RWPE1 (cell line): ENCODE results near the gene ATXN10.

ENCODE experiments used
- CTCF ChIA-PET: fragments of 350-600 bp; sonication (Branson Sonifier 250); formaldehyde crosslinking; extraction: SDS; loops from one replicate; lab custom pipeline; 2021; lab: Yijun Ruan, JAX
- POLR2A ChIA-PET: fragments of 400-600 bp; formaldehyde crosslinking; extraction: SDS; loops from one replicate; lab custom pipeline; 2020; ENCODE audit warnings: antibody characterized with exemption; ENCODE audit not compliant: low non-redundant PET; lab: Yijun Ruan, JAX
- DNase-seq: peaks from one replicate; pipeline ENCODE4 v3.0.0; 2012; ENCODE audit warnings: low spot score
- H3K27ac ChIP-seq: fragments of 450-650 bp; 2 replicates; pipeline ENCODE4 v1.5.1; 2017
- TF ChIP-seq, protein P1 (sequence below): fragments of 450-650 bp; conservative IDR thresholded peaks from 2 replicates; pipeline ENCODE4 v1.5.1; 2017; ENCODE audit warnings: low read depth, mild to moderate bottlenecking

Gene ATXN10

GRCh38 chr22:45670981-45671782, 452 bp upstream of the ATXN10 start:
- DNase-seq = no peak
- CTCF ChIA-PET = no interaction called here
- TF ChIP-seq, protein P1, sequence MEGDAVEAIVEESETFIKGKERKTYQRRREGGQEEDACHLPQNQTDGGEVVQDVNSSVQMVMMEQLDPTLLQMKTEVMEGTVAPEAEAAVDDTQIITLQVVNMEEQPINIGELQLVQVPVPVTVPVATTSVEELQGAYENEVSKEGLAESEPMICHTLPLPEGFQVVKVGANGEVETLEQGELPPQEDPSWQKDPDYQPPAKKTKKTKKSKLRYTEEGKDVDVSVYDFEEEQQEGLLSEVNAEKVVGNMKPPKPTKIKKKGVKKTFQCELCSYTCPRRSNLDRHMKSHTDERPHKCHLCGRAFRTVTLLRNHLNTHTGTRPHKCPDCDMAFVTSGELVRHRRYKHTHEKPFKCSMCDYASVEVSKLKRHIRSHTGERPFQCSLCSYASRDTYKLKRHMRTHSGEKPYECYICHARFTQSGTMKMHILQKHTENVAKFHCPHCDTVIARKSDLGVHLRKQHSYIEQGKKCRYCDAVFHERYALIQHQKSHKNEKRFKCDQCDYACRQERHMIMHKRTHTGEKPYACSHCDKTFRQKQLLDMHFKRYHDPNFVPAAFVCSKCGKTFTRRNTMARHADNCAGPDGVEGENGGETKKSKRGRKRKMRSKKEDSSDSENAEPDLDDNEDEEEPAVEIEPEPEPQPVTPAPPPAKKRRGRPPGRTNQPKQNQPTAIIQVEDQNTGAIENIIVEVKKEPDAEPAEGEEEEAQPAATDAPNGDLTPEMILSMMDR = no peak

GRCh38 chr22:45672564-45673481, 1.2 kb downstream of the ATXN10 start:
- peak overlapping the region; percentile 82 for H3K27ac ChIP-seq
- POLR2A ChIA-PET = no interaction called here
- CTCF ChIA-PET = interaction anchor here (0.6 kb wide), 1 partner anchor 28 kb away, joined by 3 read pairs; no protein-coding TSS in a partner anchor
- TF ChIP-seq, protein P1 = no peak
- DNase-seq = no peak

More at GRCh38 chr22:45670981-45671782, 452 bp upstream of the ATXN10 start:
- POLR2A ChIA-PET = interaction anchor here (0.6 kb wide), 1 partner anchor 14 kb away, joined by 3 read pairs; no protein-coding TSS in a partner anchor
- peak overlapping the region; percentile 82 for H3K27ac ChIP-seq

- H3K27ac ChIP-seq = no peak overlapping the region
- POLR2A ChIA-PET = no interaction called here
- CTCF ChIA-PET = interaction anchor here (0.6 kb wide), 1 partner anchor 29 kb away, joined by 3 read pairs; no protein-coding TSS in a partner anchor
- DNase-seq = no peak
- TF ChIP-seq, protein P1 = no peak
These were observed 2.0 kb downstream of the ATXN10 start for GRCh38 chr22:45673482-45674175.

DNA sequence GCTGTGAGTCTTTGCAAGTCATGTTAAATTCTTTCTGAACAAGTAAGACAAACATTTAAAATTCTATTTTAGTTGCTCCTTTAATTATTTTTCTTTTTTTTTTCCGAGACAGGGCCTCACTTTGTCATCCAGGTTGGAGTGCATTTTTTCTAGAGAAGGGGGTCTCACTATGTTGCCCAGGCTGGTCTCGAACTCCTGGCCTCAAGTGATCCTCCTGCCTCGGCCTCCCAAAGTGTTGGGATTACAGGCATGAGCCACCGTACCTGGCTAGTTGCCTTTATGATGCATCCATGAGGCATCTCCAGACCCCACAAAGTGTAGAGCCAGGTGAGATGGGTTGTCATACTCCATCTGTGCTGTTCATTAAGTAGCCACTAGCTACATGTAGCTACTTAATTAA, 4.4 kb downstream of the ATXN10 start:
- H3K27ac ChIP-seq = no peak overlapping the region
- ChIA-PET CTCF (interaction anchor here (0.6 kb wide), 1 partner anchor 1211 kb away, joined by 5 read pairs; no protein-coding TSS in a partner anchor), POLR2A (no interaction called here)
- DNase-seq = no peak
- TF ChIP-seq, protein P1 = no peak

- DNase-seq = no peak
- POLR2A ChIA-PET = no interaction called here
- no peak overlapping the region for H3K27ac ChIP-seq
- CTCF ChIA-PET = interaction anchor here (0.6 kb wide), 1 partner anchor 292 kb away, joined by 3 read pairs; no protein-coding TSS in a partner anchor
- TF ChIP-seq, protein P1 = no peak
These were observed 5.4 kb downstream of the ATXN10 start for GRCh38 chr22:45677063-45677462.
